Measurements from ENCODE around the gene KRTAP19-8. TPM values are rescaled to one million over a fixed set of nuclear protein-coding genes. Genes with fewer than 3 reads are reported as not detected.

The KRTAP19-8 gene
- polyA plus RNA-seq, 2 of the 4 experiments (the other 2 are of a cell fraction), result not detected

DNA sequence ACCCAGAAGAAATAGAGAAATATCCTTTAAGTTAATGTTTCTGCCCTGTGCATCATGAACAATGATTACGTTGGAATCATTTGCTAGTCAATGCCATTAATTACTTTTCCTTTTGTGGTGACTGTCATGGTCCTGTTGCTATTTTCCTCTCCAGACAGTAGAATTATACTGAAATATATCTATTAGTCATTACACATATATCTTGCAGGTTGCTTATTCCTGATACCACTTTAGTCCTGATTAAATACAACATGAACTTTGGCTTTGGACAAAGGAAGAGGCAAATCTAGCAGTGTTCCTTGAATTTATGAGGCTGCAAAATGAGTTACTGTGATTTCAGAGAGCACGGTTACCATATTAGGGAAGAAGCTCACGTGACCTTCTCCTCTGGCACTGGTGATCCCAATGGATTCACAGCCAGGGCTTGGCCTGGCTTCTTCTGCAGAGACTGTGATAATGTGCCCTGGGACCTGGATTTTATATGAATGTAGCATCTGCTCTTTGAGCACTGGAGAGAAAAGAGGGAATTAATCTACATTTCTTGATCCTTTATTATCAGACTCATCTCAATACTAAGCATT lies 12.4 kb upstream of the KRTAP19-8 start:
- FAIRE-seq (no peak), DNase-seq (ENCODE audit: low read depth in 1 of 2, low spot score in 1 of 2) (no peak), ATAC-seq (no peak)
- Histone ChIP-seq H3K4me1 (no peaks in the 10 kb centered on the region), H3K4me3 (no peak overlapping the region), H3K4me2 (no peak overlapping the region), H3K9me3 (no peaks in the 10 kb centered on the region), H3K27ac (no peak overlapping the region)
- 5% methylated on average over 3 of the region's 3 CpGs for WGBS (ENCODE audit: missing lambda C conversion rate)
- ChIA-PET CTCF (no interaction called here), POLR2A (no interaction called here)
- no peak for TF ChIP-seq RNF2 (IDR thresholded peaks at IDR 0.05; ENCODE audit: borderline replicate concordance, low read depth)
- TF ChIP-seq FOSL2 (IDR thresholded peaks at IDR 0.05), result no peak
- TF ChIP-seq FOSL2 (CRISPR knock-in tag; IDR thresholded peaks at IDR 0.05), result no peak
- TF ChIP-seq NFE2L2 (conservative IDR thresholded peaks at IDR 0.05; ENCODE audit: low read length), result no peak
- no peak for TF ChIP-seq BCL3 (IDR thresholded peaks at IDR 0.05)
- no peak for TF ChIP-seq ZFP36 (IDR thresholded peaks at IDR 0.05; ENCODE audit: borderline replicate concordance, partially characterized antibody)
- TF ChIP-seq NPAS2 (CRISPR knock-in tag; IDR thresholded peaks at IDR 0.05; ENCODE audit: borderline replicate concordance), result no peak
- TF ChIP-seq HOXB13 (CRISPR knock-in tag; IDR thresholded peaks at IDR 0.05; ENCODE audit: low read depth), result no peak
- TF ChIP-seq CHD2 (IDR thresholded peaks at IDR 0.05; ENCODE audit: low read length, partially characterized antibody), result no peak
- no peak for TF ChIP-seq POLR2AphosphoS2 (conservative IDR thresholded peaks at IDR 0.05; ENCODE audit: low read length)
- TF ChIP-seq, protein P1, sequence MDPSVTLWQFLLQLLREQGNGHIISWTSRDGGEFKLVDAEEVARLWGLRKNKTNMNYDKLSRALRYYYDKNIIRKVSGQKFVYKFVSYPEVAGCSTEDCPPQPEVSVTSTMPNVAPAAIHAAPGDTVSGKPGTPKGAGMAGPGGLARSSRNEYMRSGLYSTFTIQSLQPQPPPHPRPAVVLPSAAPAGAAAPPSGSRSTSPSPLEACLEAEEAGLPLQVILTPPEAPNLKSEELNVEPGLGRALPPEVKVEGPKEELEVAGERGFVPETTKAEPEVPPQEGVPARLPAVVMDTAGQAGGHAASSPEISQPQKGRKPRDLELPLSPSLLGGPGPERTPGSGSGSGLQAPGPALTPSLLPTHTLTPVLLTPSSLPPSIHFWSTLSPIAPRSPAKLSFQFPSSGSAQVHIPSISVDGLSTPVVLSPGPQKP (IDR thresholded peaks at IDR 0.05; ENCODE audit: low read depth, low read length), result no peak
- TF ChIP-seq JUNB (IDR thresholded peaks at IDR 0.05), result no peak

DNA sequence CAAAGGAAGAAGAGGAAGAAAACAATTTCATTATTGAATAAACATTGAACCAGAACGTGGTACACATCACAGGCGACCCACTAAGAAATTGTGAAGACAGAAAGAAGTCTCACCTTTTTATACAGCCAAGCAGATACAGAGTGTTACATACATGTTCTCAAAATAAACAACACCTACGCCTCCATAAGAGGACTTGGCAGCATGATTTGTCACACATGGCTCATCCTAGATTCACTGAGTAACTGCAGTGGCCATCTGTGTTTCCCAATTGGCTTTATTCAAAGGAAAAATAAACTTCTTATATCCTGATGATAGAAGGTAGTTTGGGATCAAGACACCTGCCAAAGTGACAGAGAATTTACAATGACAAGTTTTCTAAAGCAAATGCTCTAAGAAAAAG lies 7.6 kb upstream of the KRTAP19-8 start:
- Histone ChIP-seq H3K4me3 (no peak overlapping the region), H3K27ac (no peak overlapping the region), H3K9me3 (no peaks in the 10 kb centered on the region), H3K4me2 (no peak overlapping the region), H3K4me1 (no peaks in the 10 kb centered on the region)
- DNase-seq (ENCODE audit: low read depth in 1 of 2, low spot score in 1 of 2), result no peak
- 0% methylated on average over 3 of the region's 3 CpGs for WGBS (ENCODE audit: missing lambda C conversion rate)
- POLR2A ChIA-PET, result no interaction called here
- CTCF ChIA-PET, result no interaction called here
- no peak for TF ChIP-seq RARB (CRISPR knock-in tag; IDR thresholded peaks at IDR 0.05)
- TF ChIP-seq POLR2A (IDR thresholded peaks at IDR 0.05; ENCODE audit: low read length), result no peak
- TF ChIP-seq SREBF2 (IDR thresholded peaks at IDR 0.05), result no peak
- TF ChIP-seq SMC3 (IDR thresholded peaks at IDR 0.05), result no peak
- TF ChIP-seq, protein P2, sequence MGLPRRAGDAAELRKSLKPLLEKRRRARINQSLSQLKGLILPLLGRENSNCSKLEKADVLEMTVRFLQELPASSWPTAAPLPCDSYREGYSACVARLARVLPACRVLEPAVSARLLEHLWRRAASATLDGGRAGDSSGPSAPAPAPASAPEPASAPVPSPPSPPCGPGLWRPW (IDR thresholded peaks at IDR 0.05), result no peak
- no peak for TF ChIP-seq TP53 (CRISPR knock-in tag; IDR thresholded peaks at IDR 0.05)
- TF ChIP-seq KDM1A (IDR thresholded peaks at IDR 0.05; ENCODE audit: low read depth), result no peak
- TF ChIP-seq CHD4 (IDR thresholded peaks at IDR 0.05; ENCODE audit: borderline replicate concordance), result no peak
- TF ChIP-seq BCL3 (IDR thresholded peaks at IDR 0.05), result no peak
- no peak for TF ChIP-seq ATOH8 (CRISPR knock-in tag; IDR thresholded peaks at IDR 0.05; ENCODE audit: low read depth)
- ATAC-seq, result no peak
- no peak for FAIRE-seq
